ENCODE data around the gene PXDN.
"Not testable (repeated sequence)": the region's sequence is repeated elsewhere in the genome, so short reads cannot be mapped to it uniquely, and the experiment has no call there.

The PXDN gene, protein sequence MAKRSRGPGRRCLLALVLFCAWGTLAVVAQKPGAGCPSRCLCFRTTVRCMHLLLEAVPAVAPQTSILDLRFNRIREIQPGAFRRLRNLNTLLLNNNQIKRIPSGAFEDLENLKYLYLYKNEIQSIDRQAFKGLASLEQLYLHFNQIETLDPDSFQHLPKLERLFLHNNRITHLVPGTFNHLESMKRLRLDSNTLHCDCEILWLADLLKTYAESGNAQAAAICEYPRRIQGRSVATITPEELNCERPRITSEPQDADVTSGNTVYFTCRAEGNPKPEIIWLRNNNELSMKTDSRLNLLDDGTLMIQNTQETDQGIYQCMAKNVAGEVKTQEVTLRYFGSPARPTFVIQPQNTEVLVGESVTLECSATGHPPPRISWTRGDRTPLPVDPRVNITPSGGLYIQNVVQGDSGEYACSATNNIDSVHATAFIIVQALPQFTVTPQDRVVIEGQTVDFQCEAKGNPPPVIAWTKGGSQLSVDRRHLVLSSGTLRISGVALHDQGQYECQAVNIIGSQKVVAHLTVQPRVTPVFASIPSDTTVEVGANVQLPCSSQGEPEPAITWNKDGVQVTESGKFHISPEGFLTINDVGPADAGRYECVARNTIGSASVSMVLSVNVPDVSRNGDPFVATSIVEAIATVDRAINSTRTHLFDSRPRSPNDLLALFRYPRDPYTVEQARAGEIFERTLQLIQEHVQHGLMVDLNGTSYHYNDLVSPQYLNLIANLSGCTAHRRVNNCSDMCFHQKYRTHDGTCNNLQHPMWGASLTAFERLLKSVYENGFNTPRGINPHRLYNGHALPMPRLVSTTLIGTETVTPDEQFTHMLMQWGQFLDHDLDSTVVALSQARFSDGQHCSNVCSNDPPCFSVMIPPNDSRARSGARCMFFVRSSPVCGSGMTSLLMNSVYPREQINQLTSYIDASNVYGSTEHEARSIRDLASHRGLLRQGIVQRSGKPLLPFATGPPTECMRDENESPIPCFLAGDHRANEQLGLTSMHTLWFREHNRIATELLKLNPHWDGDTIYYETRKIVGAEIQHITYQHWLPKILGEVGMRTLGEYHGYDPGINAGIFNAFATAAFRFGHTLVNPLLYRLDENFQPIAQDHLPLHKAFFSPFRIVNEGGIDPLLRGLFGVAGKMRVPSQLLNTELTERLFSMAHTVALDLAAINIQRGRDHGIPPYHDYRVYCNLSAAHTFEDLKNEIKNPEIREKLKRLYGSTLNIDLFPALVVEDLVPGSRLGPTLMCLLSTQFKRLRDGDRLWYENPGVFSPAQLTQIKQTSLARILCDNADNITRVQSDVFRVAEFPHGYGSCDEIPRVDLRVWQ (N-terminal part only)

DNA sequence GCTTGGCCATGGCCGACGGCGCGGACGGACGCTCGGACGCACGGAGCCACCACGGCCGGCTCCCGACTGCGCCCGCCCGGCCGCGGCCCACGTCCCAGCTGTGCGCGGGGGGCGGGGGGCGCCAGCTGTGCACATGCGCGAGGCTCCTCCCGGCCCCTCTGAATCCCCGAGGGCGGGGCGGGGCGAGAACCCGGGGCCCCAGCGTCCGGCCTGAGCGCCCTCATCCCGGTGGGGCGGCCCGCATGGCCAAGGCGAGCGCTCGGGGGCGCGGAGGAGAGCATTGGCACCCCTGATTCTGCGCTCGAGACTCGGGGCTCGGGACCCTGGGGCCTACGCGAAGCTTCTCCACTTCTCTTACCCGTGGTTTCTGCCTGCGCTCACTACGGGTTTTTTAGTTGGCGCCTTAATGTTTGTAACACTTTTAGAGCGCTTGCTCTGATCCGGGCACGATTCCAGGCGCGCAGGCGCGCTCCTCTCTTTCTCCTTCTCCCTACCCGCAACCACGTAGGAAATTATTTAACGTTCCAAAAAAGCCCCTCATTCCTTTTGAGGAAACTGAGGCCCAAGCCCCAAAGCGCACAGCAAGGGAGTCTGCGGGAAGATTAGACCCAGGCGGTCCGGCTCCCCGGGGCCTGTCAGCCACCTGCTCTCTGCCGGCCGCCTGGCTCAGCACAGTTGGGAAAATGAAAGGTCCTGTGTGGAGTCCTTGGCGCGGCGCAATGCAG is at the start of gene PXDN:
PXDN (minus strand) TSS at position 70 of the 725 bp plus-strand sequence; CDS start at position 10, 60 bp downstream.
- no peak for DNase-seq

DNA sequence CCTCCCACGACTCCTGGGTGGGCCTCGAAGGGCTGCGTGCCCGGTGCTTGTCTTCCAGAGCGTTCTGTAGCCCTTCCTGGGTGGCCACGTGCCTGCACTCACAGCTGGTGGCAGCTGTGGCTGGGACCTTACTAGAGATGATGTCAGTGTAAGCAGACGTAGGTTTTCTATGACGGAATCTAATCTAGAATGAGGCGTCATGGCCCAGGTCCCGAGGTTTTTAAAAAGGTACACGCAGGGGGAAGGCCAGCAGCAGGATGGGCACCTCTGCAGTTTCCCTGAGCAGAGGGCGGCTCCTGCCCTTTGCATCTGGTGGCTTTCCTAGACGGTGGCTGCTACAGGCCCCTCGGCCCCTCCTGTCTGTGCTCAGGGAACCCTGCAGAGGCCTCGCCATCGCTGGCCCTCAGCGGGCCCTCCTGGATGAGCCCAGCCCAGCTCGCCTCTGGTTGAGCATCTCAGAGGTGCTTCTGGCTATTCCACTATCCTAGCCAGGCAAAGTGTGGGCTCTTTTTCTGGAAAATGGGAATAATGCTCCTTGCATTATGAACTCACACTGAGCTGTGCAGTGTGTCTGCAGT is 49.6 kb upstream of the PXDN start:
- DNase-seq, result no peak

DNA sequence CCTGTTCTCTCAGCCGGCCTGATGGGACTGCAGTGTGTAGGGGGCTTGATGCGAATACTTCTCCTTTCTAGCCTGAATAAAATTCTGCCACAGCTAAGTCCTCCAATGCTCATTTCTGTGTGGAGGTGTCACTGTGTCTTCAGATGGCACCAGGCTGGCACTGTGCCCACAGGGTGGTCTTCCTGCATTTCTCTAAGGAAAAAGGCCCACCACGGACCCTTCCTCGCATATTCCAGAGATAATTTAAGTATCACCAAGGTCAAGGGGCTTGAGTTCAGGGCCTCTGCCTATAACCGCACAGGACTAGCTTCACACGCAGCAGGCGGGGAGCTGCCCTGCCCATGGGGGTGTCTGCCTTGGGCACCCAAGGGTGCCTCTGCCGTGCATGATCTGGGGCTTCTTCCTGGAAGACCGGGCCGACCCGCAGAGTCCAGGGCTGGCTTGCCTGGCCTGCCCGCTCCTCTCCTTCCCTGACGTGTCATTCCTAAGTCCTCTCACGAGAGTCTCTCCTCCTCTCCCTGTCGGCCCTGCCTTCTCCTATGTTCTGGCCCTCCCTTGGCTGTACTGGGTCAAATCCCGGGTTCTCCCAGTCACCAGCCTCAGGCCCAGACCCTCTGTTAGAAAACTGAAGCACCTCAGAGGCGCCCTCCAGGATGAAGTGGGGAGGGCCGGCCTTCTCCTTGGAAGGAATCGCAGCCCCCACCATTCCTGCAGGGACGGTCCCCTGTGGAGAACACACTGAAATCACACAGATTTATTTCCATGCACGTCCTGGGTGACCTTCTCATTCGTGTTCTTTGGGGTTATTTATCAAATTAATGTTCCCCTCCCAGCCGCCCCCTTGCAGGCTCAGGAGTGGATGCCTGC is 48.9 kb upstream of the PXDN start:
- DNase-seq, result no peak

DNA sequence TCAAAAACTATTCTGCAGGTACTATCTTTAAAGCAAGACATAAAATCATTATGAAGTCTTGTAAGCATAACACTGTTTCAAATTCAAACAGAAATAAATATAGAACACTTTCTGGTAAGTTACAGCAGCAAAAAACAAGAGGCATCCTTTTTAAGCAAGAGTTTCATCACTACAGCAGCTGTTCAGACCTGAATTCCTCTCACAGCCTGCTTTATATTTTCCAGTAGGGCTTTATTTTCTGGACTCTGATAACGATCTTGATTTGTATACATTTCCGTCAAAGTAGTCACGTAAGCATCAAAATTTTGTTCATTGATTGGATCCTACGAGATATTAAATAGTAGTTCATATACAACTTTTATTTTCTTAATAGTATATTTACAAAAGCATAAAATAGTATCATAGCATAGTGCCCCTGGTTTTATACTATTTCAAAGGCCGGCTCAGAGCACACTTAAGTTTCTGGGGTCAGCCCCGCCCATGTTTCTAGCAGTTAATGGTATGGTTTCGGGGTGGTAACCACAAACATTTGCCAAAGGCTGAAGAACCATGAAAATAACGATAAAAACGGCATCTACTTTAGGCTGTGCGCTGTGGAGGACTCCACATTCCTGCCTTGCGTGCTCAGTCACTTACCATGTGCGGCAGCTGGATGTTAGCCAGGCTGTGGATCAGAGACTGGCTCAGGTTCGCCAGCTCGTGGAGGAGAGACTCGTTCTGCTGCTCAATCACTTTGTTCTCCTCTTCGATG is 47.5 kb upstream of the PXDN start:
- no peak for DNase-seq

DNA sequence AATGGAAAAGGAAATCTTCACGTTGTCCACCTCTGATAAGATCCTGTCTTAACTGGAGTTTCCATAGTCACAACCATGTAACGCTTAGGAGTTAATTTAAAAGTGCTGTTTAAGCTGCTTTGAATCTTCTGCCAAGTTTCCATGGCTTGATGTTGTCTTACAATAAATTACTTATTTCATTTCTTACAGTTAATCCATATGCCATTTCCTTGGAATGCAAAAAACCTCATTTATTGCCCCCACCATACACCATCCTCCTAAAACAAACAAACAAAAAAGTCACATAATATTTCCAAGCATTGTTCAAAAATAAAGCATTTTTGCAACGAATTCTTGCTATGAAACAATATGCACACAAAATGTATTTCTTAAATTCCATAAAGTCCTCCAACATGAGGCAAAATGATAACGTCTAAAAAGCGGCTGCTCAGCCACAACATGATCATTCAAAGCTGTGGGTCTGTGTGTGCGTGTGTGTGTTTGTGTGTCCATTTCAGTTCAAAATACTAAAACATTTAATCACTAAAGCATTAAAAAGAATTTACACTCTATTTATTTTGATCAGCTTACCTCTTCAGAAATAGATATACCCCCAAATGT is 46.8 kb upstream of the PXDN start:
- no peak for DNase-seq

DNA sequence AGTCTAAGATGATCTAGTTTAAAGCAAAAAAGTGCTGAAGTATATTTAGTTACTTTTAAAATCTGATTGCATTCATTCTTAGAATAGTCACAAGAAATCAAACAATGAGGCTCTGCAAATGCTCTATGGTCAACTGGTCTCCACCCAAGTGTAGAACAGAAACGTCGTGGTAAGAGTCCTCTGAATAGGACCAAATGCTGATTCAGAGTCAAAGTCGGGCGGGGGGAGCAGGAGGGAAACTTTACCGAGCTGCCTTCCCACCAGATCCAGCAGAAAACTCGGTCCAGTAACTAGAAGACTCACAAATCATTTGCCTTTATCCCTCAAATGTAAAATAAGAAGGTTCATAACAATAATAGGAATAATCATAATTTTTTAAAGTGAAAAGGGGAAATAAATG is 46.2 kb upstream of the PXDN start:
- DNase-seq, result no peak

DNA sequence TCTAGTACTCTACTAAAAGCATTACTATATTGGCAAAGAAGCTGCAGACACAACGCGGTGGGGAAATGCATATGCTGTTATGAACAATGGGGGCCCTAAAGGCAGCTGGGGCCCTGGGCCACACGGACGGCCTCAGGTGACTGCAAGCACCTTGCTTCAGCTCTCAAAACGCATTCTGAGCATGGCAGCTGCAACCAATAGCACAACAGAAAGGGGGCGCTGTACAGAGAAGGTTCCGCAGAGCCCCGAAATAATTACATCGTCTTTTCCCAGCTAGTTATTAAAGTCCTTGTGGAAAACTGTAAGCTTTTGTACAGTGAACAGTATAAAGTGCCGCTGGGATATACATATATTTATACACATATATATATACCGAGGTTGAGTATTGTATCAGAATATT is 45.3 kb upstream of the PXDN start:
- no peak for DNase-seq

DNA sequence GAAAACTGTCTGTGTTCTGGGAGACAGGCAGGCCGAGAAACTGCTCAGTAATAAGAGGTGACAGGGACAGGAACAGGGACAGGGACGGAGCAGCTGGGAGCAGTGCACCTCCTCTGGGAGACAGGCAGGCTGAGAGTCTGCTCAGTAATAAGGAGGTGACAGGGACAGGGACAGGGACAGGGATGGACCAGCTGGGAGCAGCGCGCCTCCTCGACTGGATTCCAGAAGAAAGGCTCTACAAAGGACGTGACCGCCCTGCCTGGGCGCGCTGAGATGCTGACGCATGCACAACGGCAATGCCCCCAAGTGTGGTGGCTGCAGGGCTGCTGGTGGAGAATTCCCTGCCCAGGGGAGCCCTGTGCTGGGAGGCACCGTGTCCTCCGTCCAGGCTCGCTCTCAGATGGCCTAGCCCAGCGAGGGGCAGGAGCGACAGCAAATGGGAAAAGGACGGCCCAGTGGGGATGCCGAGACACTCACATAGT is 44.2 kb upstream of the PXDN start:
- no peak for DNase-seq

DNA sequence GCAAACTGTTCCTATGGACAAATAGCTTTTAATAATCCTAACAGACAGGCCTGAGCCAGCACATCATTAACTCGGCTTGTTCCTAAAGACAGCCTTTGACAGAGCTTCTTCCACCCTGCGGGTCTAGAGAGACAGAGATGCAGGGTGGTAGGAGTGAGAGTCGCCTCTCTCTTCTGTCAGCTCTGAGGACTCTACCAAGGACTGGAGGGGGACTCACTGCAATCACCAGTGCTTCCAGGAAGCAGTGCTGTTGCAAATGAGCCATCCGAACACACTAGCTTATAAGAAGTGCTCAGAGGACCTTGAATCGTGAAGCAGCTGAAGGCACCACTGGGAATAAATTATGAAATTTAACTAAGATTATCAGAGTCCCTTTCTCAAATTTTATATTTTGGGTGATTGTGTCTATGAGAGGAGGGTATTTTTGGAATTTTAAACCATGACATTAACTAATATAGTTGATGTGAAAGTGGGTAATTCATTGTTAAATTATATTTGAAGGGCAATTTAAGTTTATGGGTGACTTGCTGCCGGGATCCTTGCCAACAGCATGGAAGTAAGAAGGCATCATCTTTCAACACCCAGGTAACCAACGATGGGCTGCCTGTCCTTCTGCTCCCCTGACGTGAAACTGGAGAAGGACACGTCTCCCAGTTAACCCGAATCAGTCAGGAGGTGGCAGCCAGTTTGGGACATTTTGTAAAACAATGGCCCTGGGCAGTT is 43.6 kb upstream of the PXDN start:
- no peak for DNase-seq

DNA sequence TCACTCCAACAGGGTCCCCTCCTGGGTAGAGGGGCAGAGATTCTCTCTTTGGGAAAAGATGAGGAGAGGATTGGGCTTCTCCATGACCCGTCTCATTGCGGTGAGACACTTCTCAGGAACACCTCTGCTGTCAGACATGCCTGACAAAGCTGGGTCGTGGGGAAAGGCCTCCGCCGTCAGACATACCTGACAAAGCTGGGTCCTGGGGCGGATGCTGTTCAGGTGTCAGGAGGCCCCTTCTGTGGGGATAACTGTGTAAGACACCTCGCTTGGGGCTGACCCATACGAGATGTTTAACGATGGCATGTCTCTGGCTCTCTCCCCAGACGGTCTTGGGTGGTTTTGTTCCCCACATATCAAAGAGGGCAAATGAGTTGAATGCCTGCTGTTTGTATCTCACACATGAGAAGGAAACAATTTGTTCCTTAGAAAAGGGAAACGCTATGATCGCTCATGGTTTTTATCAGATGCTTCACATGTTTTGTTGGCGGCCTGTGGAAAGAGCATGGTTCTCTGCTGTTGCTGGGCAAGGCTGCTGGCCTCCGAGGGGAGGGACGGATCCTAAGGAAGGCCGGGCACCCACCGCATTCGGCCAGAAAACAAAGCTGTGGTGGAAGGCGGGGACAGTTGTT is 40.8 kb upstream of the PXDN start:
- no peak for DNase-seq

DNA sequence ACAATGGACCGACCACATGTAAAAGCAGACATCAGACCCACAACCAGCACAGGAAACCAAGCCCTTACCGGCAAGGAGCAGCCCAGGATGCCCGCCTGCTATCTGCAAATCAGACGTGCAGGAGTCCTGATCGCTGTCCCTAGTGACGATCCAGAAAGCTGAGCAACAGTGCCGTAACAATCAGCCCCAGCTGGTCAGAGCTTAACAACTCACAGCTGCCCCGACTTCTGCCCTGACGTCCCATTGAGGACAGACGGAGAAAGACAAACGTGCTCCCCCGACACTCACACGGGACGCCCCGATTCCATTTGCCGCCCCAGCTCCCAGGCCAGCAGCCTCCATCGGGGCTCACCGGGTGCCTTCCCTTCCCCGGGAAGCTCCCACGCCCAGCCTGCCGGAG is 39.8 kb upstream of the PXDN start:
- no peak for DNase-seq

DNA sequence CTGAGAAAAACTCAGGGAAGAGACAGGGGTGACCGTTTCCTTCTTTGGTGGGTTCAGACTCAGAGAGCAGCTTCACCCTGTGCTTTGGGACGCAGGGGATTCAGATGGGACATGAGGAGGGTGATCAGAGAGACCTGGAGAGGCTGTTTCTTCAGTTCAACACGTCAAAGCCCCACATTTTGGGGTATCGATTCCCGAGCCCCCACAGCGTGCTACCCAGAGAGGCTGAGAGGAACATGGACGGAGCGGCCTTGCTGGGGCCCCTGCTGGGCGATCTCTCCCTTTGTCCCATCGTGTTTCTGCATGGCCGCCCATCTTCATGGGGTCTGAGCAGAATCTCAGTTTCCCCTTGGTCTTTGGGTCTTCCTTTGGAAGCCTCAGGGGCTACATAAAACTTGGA is 38.2 kb upstream of the PXDN start:
- no peak for DNase-seq

DNA sequence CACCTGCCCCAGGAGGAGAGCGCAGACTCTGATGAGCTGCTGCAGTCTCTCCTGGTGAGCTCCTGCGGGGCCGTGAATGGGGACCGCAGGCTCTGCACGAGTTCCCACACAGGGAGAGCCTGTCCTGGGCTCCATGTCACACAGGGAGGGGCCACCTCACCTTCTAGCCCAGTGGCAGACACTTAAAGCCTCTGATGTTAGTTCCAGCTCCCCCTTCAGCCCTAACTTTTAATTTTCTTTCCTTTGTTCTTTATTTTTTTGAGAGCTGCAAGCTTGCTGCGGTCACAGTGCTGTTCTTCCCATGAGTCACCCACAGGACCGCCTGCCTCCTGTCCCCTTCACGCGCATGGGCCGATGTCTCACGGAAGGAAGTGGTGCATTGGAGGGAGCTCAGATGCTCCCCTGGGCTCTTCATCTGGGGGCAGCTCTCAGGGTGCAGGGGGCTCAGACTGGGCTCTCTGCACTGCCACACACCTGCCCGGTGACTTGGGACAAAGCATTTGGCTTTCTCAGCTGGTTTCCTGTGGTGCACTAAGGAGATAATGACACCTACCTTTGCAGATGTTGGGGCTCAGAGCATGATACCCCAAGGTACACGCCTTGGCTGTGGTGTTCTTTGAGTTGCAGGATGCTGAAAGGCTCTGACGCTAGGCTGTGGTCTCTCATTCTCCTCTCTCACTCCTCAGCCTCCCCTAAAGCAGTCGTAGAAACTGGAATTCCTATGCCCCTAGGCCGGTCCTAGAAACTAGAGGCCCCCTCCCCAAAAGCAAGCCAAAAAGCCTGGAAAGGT is 37.2 kb upstream of the PXDN start:
- no peak for DNase-seq

DNA sequence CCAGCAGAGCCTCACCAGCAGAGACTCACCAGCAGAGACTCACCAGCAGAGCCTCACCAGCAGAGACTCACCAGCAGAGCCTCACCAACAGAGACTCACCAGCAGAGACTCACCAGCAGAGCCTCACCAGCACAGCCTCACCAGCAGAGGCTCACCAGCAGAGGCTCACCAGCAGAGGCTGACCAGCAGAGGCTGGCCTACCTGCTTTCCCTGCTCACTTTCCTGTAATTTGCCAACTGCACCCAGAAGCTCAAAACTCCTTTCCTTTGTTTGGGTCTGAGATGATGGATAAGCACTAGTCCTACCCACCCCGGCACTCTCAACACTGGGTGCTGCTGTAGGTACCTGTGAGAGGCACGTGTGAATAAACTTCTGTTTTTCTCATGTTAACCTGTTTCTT is 36.4 kb upstream of the PXDN start:
- no peak for DNase-seq

DNA sequence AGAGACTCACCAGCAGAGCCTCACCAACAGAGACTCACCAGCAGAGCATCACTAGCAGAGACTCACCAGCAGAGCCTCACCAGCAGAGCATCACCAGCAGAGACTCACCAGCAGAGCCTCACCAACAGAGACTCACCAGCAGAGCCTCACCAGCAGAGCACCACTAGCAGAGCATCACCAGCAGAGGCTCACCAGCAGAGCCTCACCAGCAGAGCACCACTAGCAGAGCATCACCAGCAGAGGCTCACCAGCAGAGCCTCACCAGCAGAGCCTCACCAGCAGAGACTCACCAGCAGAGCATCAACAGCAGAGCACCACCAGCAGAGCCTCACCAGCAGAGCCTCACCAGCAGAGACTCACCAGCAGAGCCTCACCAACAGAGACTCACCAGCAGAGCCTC is 35.7 kb upstream of the PXDN start:
- DNase-seq, result not testable (repeated sequence)

DNA sequence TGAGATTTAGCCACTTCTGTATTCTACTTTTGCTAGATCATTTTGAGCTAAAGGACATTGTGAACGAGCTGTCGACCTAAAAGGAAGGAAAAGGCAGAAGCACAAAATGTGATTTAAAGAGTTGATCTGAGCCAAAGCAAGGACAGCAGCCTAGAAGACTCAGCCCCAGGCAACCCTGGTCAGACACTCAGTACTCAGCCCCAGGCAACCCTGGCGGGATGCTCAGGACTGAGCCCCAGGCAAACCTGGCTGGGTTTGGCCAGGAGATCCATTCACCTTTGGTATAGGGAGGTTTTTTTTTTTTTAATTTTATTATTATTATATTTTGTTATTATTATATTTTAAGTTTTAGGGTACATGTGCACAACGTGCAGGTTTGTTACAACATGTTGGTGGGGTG is 34.3 kb upstream of the PXDN start:
- DNase-seq, result no peak

DNA sequence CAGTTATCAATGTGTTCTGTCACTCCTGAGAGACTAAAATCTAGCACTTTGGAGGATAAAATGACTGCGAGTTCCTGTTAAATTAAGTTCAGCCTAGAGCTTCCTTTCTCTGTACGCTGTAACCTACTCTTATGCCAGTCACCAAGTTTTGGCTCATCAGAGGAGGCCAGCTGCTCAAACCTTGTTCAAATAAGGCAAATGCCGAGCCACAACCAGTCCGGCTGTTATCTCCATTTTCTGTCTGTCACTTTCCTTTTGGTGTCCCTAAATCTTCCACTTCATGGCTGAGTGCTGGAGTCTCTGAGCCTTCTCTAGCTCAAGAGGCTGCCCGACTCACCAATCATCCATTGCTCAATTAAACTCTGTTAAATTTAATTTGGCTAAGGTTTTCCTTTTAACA is 33.5 kb upstream of the PXDN start:
- DNase-seq, result no peak

DNA sequence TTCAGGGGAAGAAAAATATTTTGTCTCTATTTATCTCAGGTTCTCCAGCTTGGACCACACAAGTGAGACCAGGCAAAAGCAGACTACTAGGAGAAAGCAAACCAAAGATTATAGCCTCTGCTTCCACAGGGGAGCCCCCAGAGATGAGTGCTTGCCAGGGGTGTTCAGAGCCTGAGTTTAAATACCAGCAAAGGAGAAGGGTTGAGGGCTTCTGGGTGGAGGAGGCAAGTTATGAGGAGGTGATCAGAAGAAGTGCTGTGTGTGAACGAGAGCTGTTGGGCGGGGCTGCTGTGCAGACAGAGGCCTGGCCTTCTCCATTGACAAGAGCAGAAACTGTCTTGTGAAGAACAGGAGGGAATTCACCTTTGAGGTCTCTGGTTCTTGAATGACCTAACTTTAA is 32.8 kb upstream of the PXDN start:
- DNase-seq, result no peak

Measured in activated CD4-positive, CD25-positive, alpha-beta regulatory T cell treated with anti-CD3 and anti-CD28 coated beads, Interleukin-2, amount 50 U/mL, for 72 hours (primary cell).